Subcutaneous adipose tissue (tissue), 4 donors: ENCODE results near the gene ADCY3. TPM values are rescaled to one million over a fixed set of nuclear protein-coding genes. Genes with fewer than 3 reads are reported as not detected.

Experiments used
- CTCF ChIP-seq: fragments of 450-650 bp; IDR thresholded peaks from one replicate; pipeline ENCODE4 v1.5.1; 2016; ENCODE audit warnings: low read depth, mild to moderate bottlenecking, control low read depth, antibody characterized with exemption, moderate library complexity
- total RNA-seq, 4 donors: library from RNA; depleted of rRNA; stranded (reverse); fragments of >200 nt; gene quantifications; one replicate each; pipeline ENCODE4 v1.1.0, GENCODE V29; 2016

ADCY3 gene
- total RNA-seq, 4 donors from 2014 or later: 39.2 to 133 (median 74.5) TPM

- TF ChIP-seq CTCF: no peak
Observed at GRCh38 chr2:24955921-24956320, 35.9 kb upstream of the ADCY3 start.

- TF ChIP-seq CTCF: no peak
Observed at GRCh38 chr2:24955232-24955631, 35.2 kb upstream of the ADCY3 start.

- no peak for TF ChIP-seq CTCF
Observed at GRCh38 chr2:24950102-24950501, 30.1 kb upstream of the ADCY3 start.

GRCh38 chr2:24948506-24948905, 28.5 kb upstream of the ADCY3 start:
- no peak for TF ChIP-seq CTCF

GRCh38 chr2:24947561-24948157, 27.6 kb upstream of the ADCY3 start:
- TF ChIP-seq CTCF: no peak

- no peak for TF ChIP-seq CTCF
Observed at GRCh38 chr2:24945907-24946306, 25.9 kb upstream of the ADCY3 start.

GRCh38 chr2:24943427-24944053, 23.5 kb upstream of the ADCY3 start:
- TF ChIP-seq CTCF: no peak
